HG03045 (cell line): ENCODE measurements around the gene LIPA.
"Not testable (repeated sequence)": the region's sequence is repeated elsewhere in the genome, so short reads cannot be mapped to it uniquely, and the experiment has no call there.

Experiments
- ATAC-seq: cut with Tn5 transposase; IDR thresholded peaks from one replicate; pipeline ENCODE4 v1.9.1; 2021; ENCODE audit warnings: mild to moderate bottlenecking, moderate library complexity; ENCODE audit not compliant: unreplicated experiment

LIPA gene

DNA sequence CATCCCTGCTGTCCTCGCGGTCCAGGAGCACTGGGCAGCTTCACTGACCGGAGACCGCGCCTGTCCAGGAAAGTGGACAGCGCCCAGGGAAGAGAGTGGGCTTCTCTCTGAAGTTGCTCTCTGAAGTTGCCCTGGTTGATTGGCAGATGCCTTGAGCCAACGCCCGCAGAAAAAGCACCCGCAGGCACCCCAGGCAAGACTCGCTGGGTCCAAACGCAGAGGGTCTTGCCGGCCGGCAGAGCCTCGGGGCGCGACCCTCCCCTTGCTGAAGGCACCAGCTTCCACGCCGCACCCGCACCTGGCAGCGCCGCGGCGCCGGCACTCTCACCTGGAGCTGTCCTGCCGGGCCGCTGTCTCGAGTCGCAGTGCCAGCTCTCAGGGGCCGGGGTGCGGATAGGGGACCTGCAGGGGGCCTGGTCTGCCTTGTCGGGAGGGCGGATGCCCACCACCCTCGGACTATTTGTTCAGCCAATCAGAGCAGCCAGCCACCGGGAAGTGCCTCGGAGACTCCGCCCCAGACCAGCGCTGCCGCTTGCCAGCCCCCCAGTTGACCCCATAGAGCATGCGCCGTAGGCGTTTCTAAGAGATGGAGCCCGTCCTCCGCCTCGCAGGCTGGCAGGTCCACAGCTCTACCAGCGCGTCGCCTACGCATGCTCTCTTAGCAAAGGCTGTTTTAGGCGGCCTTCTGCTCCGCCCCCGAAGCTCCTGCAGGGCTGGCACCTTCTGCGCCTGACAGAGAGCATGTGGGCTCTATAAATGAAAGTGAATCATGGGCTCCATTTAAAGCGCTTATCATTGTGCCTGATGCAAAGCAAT is at the start of gene LIPA:
TSS of gene LIPA (minus strand) at position 367 of the 816 bp plus-strand sequence. CDS start 4,127 bp downstream, outside the sequence.
- ATAC-seq = peak; percentile 98

DNA sequence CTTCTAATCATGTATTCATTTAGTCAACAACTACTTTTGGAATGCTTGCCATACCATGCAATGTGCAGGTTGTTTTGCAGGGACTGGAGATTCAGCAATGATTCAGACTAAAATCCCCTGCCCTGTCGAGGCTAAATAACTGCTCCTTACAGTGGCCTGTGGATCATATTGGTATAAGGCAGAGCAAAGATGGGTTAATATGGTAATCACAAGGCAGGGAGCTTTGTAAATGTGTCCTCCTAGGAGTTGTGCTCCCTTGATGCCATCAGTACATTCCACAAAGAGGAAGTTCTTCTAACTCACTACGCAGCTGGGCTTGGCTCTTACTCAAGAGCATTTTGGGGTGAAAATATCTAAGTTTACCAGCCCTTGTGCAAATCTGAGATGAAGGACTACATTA is 49.7 kb upstream of the LIPA start:
- ATAC-seq = peak; percentile 42

DNA sequence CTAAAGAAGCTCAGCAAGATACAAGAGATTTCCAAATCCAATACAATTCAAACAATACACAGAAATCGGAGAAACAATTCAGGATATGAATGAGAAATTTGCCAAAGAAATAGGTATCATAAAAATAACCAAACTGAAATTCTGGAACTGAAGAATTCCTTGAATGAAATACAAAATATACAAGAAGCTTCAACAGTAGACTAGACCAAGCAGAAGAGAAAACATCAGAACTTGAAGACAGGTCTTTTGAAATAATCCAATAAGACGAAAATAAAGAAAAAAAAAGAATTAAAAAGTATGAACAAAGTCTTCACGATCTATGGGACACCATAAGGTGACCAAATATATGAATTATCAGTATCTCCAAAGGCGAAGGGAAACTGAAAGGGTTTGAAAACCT is 47.5 kb upstream of the LIPA start:
- ATAC-seq = no peak

DNA sequence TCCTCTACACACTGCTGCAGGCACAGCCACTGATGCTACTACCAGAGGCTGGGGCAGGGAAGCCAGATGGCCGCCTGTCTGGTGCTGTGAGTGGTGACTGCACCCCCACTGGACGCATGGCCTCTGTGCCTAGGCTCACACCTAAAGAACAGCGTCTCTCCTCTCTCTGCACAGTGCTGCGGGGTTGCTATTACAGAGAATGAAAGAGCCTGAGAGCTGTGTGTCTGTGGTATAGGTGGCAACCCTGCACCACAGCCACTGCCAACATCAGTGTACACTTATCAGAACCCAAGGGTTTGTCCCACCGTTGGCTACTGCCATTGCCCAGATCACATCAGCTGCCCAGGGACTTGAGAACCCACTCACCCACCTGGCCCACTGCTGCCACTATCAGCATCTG is 46.2 kb upstream of the LIPA start:
- ATAC-seq = no peak

DNA sequence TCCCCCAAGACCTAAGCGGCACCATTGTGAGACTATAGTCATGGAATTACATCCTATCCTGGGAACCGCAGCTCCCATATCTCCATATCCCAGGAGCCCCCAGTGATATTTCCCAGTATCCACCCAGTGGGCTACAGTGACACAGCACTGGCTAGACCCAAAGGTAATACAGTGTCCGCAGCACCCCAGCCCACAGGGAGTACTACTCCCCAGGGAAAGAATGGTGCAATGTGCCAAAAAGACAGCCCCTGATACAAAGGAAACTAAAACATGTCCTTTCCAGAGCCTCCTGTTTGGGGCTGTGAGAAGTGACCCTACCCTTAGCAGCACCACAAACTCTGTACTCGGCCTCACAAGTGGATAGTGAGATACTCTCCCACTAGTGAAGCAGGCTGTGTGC is 45.8 kb upstream of the LIPA start:
- ATAC-seq = no peak

DNA sequence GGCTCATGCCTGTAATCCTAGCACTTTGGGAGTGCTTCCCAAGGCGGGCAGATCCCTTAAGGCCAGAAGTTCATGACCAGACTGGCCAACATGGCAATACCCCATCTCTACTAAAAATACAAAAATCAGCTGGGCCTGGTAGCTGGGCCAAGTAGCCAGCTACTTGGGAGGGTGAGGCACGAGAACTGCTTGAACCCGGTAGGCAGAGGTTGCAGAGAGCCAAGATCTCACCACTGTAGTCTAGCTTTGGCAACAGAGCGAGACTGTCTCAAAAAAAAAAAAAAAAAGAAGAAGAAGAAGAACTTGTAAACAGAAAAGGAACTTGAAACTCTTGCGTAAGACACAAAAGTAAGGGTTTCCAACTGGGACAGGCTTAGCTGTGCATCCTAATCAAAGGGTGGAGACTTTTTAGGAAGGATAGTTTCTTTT is 44.7 kb upstream of the LIPA start:
- no peak for ATAC-seq

DNA sequence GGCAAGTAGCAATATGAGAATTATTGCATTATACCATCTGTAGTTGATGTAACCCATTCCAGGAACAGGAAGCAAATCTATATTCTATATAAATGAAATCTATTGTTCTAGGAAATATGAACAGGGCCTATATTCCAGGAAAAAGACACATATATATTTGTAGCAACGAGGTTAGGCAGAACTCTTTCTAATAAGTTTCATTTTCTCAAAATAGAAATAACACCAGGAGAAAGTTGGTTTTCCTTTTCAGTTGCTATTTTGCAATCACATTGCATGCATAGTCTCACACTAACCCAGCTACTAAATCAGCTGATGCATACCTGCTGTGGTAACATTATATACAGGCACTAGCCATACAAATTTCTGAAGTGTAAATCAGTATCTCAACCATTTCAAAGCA is 44.0 kb upstream of the LIPA start:
- ATAC-seq = no peak

DNA sequence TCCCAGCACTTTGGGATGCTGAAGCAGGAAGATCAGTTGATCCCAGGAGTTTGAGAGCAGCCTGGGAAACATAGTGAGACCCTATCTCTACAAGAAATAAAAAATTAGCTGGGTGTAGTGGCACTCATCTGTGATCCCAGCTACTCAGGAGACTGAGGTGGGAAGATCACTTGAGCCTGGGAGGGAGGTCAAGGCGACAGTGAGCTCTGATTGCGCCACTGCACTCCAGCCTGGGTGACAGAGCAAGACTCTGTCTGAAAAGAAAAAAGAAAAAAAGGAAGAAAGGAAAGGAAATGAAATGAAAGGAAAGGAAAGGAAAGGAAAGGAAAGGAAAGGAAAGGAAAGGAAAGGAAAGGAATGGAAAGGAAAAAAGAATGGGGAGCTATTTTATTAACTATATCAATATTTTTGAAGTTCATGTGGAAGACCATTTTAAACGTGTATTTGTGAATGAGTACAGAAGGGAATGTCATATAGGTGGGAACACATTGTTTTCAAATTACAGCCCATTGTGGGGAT is 43.2 kb upstream of the LIPA start:
- ATAC-seq = no peak

DNA sequence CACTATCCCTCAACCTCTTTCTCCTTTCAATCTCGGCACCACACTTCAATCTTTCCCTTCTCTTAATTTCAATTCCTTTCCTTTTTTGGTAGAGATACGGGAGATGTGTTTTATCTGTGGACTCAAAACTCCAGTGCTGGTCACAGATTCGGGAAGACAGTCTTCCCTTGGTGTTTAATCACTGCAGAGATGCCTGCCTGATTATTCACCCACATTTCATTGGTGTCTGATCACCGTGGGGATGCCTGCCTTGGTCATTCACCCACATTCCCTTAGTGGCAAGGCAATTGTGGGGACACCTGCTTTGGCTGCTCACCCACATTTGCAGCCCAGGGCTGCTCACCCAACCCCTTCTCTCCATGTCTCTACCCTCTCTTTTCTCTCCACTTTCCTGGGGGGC is 33.7 kb upstream of the LIPA start:
- not testable (repeated sequence) for ATAC-seq

DNA sequence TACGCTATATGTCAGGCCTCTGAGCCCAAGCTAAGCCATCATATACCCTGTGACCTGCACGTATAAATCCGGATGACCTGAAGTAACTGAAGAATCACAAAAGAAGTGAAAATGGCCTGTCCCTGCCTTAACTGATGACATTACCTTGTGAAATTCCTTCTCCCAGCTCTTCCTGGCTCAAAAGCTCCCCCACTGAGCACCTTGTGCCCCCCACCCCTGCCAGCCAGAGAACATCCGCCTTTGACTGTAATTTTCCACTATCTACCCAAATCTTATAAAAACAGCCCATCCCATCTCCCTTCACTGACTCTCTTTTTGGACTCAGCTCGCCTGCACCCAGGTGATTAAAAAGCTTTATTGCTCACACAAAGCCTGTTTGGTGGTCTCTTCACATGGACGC is 33.1 kb upstream of the LIPA start:
- not testable (repeated sequence) for ATAC-seq

DNA sequence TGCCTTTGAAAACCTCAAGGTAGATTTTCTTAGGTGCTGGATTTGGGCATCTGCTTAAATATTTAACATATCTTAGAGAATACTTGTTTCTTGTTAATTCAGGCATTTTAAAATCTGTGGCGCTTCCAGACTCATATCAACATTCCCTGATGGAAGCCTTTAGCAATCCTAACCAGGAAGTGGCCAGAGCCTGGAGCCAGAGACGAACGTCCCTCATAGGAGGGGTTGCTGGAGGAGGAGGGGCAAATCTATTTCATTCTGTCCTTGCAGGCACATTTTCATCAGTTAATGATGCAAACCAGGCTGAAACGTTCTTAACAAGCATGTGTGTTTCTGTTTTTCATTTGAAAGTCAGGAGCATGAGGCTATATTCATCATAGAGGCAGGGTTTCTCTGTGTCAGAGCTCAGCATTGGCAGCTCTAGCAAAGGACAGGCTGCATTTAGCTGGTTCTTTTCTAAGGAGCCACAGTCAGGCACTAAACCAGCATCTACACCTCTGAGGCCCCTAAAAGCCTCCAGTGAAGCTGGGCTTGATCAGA is 32.4 kb upstream of the LIPA start:
- no peak for ATAC-seq

DNA sequence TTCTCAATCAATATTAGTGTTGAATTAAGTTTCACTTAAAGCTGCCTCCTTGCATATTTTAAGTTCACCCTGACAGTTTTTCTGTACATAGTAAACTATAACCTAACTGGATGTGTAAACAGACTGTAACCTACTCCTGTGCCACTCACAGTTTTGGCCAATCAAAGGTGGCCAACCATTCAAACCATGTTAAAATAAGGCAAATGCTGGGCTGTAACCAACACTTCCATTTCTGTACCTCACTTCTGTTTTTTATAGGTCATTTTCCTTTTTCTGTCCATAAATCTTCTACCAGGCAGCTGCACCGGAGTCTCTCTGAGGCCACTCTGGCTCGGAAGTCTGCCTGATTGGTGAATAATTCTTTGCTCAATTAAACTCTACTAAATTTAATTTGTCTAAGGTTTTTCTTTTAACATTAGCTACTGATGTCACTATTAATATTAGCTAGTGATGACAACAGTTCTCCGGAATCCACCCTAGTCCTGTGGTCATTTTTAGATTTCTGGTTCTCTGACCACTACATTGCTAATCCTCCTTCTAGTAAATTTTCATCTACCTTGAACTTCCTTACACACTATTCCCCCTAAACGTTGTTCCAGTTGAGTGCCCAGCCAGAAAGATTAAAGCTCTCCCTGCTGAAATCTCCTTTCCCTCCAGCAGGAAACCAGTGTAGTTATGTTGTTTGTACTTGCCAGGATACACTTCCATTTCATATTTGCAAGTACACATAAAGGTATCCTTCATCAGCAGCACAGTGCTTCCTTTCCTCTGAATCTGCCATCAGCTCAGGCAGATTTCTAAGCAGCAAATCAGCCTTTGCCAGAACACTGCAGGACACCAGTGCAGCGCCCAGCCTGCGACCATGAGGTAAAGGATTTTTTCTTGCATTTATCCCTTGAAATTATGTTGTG is 31.7 kb upstream of the LIPA start:
- no peak for ATAC-seq

DNA sequence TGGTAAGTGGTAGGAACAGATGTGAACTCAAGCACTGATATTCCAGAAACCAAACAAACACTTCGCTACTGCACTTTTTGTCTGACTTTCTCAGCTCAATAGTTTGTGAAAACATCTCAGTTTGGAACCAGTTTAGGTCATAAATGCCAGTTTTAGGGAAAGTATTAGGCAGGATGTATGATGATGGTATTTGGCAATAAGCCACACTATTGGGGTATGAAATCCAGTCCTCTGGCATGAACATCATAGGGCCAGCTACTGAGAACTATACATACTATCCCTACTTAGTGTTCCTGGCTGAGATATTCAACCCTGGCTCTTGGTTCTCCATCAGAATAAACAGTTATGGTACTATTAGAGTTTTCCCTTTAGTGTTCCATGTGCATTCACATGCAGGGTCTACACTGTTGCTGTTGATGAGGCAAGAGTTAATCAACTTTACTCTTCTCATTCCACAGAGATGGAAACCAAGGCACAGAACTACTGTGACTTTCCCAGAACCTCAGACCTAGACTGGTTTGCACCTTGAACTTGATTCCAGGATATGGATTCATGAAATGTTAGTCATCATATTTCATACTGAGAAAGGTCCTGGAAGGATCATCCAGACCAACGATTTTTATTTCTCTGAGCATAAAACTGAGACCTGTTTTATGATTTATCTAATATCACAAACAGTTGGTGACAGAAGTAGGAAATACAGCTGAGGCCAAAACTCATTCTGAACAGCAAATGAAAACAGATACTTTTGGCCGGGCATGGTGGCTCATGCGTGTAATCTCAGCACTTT is 30.2 kb upstream of the LIPA start:
- no peak for ATAC-seq

DNA sequence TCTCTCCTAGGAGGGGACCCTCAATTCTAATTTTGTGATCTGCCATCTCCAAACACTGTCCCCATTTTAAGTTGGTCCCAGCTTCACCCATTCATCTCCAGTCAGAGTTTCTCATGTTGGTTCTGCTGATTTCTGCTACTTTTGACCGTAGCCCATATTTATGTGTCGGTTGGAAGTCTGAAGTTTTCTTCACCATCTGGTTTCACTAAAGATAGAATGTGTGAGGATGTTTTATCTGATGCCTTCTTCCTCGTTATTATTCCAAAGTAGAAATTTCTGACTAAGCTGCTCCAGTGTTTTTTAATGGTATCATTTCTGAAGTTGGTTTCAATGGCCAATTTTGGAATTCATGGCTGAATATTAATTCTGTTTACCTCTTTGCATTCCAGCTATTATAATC is 28.9 kb upstream of the LIPA start:
- ATAC-seq = no peak

DNA sequence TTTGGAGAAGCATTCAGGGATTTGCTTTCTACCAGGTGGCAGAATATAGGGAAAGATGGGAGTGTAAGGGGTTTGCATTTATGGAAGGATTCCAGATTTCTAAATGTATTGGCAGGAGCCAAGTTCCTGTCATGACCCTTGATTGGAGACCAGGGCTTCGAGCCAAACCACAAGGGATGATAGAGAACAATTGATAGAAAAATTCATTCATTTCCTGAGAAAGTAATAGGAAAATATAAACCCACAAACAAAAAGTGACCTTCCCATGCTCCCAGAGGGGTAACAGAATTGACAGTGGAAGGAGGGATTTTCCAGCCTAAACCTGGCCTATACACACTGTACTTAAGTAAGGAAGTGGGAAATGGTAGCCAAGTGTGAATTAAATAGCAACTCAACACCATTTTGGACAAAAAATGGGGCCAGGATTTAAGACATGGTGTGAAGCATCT is 27.9 kb upstream of the LIPA start:
- no peak for ATAC-seq

DNA sequence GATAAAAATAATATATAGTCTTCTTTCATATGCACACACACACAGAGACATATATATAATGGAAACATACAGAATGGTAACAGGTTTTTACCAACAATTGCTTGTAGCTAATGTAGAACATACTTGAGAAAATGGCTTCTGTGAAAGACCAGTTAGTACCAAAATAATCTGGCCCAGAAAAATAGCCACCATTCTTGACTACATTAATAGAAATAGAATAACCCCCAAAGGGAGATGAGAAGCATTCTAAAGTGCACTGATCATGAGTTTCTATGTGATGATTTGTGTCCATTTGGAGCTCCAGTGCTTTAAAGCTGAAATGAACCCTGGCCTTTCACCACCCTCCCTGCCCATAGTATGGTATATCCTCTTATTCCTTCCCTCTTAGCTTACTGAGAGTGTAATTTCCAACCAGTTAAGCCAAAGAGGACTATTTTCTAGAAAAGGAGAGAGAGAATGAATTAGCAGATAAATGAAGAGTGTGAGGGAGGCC is 27.4 kb upstream of the LIPA start:
- ATAC-seq = no peak

DNA sequence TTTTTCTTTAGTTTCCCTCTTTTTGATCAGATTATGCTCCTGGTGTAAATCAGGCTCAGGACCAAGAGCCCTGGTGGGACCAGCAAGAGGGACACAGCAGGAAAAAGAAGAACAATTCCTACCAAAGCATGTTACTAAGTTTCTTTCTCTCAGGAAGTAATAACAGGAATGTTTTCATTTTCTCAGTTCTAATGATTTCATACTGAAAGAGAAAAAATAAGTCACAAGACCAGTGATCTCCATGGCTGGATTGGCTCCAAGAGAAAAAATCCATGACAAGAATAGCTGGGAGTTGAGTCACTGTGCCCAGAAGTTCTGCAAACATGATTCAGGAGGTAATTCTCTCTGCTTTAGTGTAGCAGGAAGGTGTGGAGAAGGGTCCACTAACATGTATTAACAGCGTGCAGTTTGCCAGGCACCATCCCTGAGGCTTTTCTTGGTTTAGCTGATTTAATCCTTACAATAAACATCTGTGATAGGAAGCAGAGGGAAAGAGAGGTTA is 26.5 kb upstream of the LIPA start:
- ATAC-seq = no peak

DNA sequence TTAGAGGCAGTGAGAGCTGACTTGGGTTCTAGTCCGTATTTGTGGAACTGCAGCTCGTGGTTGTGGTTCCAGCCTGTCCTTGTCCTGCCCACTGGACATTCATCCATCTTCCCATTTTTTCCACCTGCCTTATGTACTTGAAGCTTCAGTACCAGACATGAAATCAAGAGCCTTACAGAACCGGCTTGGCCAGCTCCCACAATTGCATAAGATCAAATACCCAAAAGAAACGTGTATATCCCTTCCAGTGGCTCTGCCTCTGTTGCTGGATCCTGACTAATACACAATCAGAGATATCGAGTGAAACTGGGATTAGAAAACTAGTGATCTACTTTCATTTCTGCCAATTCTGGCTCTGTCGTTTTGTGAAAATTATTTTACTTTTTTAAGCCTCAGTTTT is 23.8 kb upstream of the LIPA start:
- no peak for ATAC-seq

DNA sequence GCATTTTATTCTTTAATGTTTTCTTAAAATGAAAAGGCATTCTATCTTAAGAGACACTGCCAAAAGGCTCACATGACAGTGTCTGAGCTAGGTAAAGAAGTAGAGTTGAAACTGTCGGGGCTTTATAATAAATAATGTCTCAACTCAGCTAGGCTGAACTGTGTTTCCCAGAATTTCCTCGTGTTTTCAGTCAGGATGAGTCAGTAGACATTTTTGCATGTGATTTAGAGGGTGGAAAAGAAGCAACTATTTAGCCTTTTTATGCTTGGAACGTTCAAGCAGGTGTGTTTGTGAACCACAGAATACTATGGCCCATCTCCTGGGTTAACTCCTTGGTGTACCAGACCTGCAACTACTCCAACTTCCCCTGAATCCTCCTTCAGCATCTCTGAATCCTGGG is 23.4 kb upstream of the LIPA start:
- no peak for ATAC-seq

DNA sequence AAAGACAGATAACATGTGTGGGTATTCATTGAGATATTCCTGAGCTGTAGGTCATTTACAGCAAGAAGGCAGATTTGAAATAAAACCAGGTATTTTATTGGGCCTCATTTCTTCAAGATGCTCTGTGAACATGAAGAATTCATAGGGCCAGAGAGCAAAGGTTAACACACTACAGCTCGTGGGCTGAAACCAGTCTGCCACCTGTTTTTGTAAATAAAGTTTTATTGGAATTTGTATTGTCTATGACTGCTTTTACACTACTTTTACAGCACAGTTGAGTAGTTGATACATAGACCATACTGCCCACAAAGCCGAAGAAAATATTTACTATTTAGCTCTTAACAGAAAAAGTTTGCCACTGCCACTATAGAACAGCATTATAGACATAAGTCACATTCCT is 22.1 kb upstream of the LIPA start:
- no peak for ATAC-seq
